Measurements from ENCODE around the gene RPS6KA2.

The RPS6KA2 gene

GRCh38 chr6:166565084-166565967, 61.7 kb downstream of the RPS6KA2 start:
- TF ChIP-seq, protein P1, sequence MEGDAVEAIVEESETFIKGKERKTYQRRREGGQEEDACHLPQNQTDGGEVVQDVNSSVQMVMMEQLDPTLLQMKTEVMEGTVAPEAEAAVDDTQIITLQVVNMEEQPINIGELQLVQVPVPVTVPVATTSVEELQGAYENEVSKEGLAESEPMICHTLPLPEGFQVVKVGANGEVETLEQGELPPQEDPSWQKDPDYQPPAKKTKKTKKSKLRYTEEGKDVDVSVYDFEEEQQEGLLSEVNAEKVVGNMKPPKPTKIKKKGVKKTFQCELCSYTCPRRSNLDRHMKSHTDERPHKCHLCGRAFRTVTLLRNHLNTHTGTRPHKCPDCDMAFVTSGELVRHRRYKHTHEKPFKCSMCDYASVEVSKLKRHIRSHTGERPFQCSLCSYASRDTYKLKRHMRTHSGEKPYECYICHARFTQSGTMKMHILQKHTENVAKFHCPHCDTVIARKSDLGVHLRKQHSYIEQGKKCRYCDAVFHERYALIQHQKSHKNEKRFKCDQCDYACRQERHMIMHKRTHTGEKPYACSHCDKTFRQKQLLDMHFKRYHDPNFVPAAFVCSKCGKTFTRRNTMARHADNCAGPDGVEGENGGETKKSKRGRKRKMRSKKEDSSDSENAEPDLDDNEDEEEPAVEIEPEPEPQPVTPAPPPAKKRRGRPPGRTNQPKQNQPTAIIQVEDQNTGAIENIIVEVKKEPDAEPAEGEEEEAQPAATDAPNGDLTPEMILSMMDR (IDR thresholded peaks at IDR 0.05; ENCODE audit: insufficient read depth, low read length, poor library complexity, severe bottlenecking) = no peak
- Histone ChIP-seq H3K27me3 (replicated peaks; ENCODE audit: control insufficient read depth, insufficient read depth, low read length) (no peaks in the 10 kb centered on the region; the same call in 1 of the 2 replicates), H3K36me3 (ENCODE audit: control insufficient read depth, insufficient read depth, low read length) (no peaks in the 10 kb centered on the region), H3K4me3 (replicated peaks; ENCODE audit: low read depth, low read length) (no peak overlapping the region)
- DNase-seq (ENCODE audit: extremely low read depth, insufficient read length) = no peak

- no peaks in the 10 kb centered on the region for H3K36me3 ChIP-seq (ENCODE audit: control insufficient read depth, insufficient read depth, low read length)
- TF ChIP-seq, protein P1 (IDR thresholded peaks at IDR 0.05; ENCODE audit: insufficient read depth, low read length, poor library complexity, severe bottlenecking) = no peak
- H3K27me3 ChIP-seq (replicated peaks; ENCODE audit: control insufficient read depth, insufficient read depth, low read length) = no peaks in the 10 kb centered on the region; the same call in 1 of the 2 replicates
- H3K4me3 ChIP-seq (replicated peaks; ENCODE audit: low read depth, low read length) = no peak overlapping the region
- no peak for DNase-seq (ENCODE audit: extremely low read depth, insufficient read length)
Measured at GRCh38 chr6:166563805-166564204, 63.2 kb downstream of the RPS6KA2 start.

- no peaks in the 10 kb centered on the region; the same call in 1 of the 2 replicates for H3K27me3 ChIP-seq (replicated peaks; ENCODE audit: control insufficient read depth, insufficient read depth, low read length)
Measured at GRCh38 chr6:166563200-166563599, 63.9 kb downstream of the RPS6KA2 start.

GRCh38 chr6:166562726-166563125, 64.3 kb downstream of the RPS6KA2 start:
- Histone ChIP-seq H3K27me3 (replicated peaks; ENCODE audit: control insufficient read depth, insufficient read depth, low read length) (no peaks in the 10 kb centered on the region; the same call in 1 of the 2 replicates), H3K36me3 (ENCODE audit: control insufficient read depth, insufficient read depth, low read length) (no peaks in the 10 kb centered on the region), H3K4me3 (replicated peaks; ENCODE audit: low read depth, low read length) (no peak overlapping the region)
- TF ChIP-seq, protein P1 (IDR thresholded peaks at IDR 0.05; ENCODE audit: insufficient read depth, low read length, poor library complexity, severe bottlenecking) = no peak
- no peak for DNase-seq (ENCODE audit: extremely low read depth, insufficient read length)

More at GRCh38 chr6:166563200-166563599, 63.9 kb downstream of the RPS6KA2 start:
- no peaks in the 10 kb centered on the region for H3K36me3 ChIP-seq (ENCODE audit: control insufficient read depth, insufficient read depth, low read length)
- TF ChIP-seq, protein P1 (IDR thresholded peaks at IDR 0.05; ENCODE audit: insufficient read depth, low read length, poor library complexity, severe bottlenecking) = no peak
- H3K4me3 ChIP-seq (replicated peaks; ENCODE audit: low read depth, low read length) = no peak overlapping the region
- DNase-seq (ENCODE audit: extremely low read depth, insufficient read length) = no peak

- Histone ChIP-seq H3K27me3 (replicated peaks; ENCODE audit: control insufficient read depth, insufficient read depth, low read length) (no peaks in the 10 kb centered on the region; the same call in 1 of the 2 replicates), H3K4me3 (replicated peaks; ENCODE audit: low read depth, low read length) (no peak overlapping the region), H3K36me3 (ENCODE audit: control insufficient read depth, insufficient read depth, low read length) (no peaks in the 10 kb centered on the region)
- TF ChIP-seq, protein P1 (IDR thresholded peaks at IDR 0.05; ENCODE audit: insufficient read depth, low read length, poor library complexity, severe bottlenecking) = no peak
- DNase-seq (ENCODE audit: extremely low read depth, insufficient read length) = no peak
Measured at GRCh38 chr6:166561771-166562359, 65.2 kb downstream of the RPS6KA2 start.
